ENCODE measurements around the gene FRS2. TPM values are rescaled to one million over a fixed set of nuclear protein-coding genes. Genes with fewer than 3 reads are reported as not detected.
A peak's percentile ranks its signal among the peaks of the same experiment; 100 is the strongest.

FRS2 gene
- polyA plus RNA-seq, 2 donors, result 2.8 to 4.9 TPM

DNA sequence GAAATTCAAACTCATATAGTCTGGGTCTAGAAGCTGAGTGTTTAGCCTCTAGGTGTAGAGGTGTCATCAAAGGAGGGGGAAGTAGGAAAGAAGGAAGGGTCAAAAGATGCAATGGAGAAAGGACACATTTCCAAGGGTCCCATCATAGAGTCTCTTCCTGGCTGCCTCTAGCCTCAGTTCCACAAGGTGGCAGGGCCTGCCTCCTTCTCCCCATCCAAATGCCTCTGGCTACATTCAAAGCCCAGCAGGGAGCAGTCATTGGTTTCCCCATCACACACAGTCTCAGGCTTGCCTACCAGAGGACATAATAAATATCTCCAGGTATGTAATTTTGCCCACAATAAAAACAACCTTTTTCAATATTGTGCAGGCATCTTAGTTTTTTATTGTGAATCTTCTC lies 113.0 kb downstream of the FRS2 start:
- Histone ChIP-seq H3K27ac (ENCODE audit: low read depth in 2 of 2, low read length in 1 of 2) (no peak overlapping the region), H3K27me3 (ENCODE audit: control insufficient read depth in 1 of 2, insufficient read depth in 2 of 2, low read length in 2 of 2) (no peaks in the 10 kb centered on the region), H3K4me3 (ENCODE audit: low read depth in 1 of 2, low read length in 2 of 2) (no peak overlapping the region), H3K36me3 (ENCODE audit: control insufficient read depth in 2 of 2, insufficient read depth in 2 of 2, low read length in 1 of 2) (no peaks in the 10 kb centered on the region), H3K9me3 (ENCODE audit: control insufficient read depth in 2 of 2, insufficient read depth in 1 of 2, low read depth in 1 of 2, low read length in 1 of 2) (no peaks in the 10 kb centered on the region), H3K4me1 (ENCODE audit: control insufficient read depth in 2 of 2, insufficient read depth in 2 of 2, low read length in 1 of 2) (peaks cover 0 to 3% of the 10 kb centered on the region in 2 donors)

DNA sequence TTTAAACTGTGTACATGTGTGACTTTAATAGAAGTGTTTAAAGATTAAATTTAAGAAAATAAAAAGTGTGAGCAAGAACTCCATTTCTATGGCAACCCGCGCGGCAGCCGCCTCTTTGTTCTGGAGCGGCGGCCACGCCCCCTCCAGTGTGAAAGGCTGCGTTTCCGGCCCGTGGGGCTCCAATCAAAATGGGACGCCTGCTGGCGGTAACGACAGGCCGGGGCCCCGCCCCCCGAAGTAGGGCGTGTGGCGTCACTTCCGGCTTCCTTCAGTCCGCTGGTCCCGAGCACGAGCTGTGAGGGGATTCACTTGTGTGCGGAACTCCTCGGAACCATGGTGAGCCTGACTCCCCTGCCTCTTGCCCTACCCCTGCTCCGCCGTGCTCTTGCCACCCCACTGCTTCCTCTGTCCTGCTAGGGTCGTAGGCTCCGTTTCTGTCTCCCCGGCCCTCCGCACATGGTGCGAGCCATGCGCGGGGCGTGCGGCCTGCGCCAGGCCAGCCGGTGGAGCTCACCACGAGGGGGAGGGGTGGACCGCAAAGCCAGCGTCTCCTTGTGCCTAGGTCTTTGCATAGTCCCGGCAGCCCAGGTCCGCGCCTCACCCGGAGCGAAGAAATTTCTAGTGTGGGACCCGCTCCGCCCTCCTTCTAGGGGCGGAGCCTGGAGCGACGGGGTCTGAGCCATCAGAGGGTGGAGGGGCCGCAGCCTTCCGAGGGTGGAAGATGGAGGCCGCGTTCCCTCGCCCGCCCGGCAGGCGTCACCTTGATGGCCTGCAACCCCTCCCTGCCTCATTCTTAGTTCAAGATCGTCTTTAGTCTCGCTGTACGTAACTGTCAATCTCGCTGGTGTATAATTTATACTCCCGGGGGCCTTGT lies 115.2 kb downstream of the FRS2 start, which contains the start of gene CCT2:
CCT2 (plus strand) TSS at position 271 of the 874 bp plus-strand sequence; CDS start at position 334, 63 bp downstream.
- peak within 1 kb of the TSS; percentile 92 to 97 for H3K4me3 ChIP-seq (ENCODE audit: low read depth in 1 of 2, low read length in 2 of 2)
- H3K27ac ChIP-seq (ENCODE audit: low read depth in 2 of 2, low read length in 1 of 2), result peak within 1 kb of the TSS; percentile 71 to 90
- peaks cover 3 to 6% of the 10 kb centered on the region in 2 donors for H3K36me3 ChIP-seq (ENCODE audit: control insufficient read depth in 2 of 2, insufficient read depth in 2 of 2, low read length in 1 of 2)
- no peaks in the 10 kb centered on the region for H3K27me3 ChIP-seq (ENCODE audit: control insufficient read depth in 1 of 2, insufficient read depth in 2 of 2, low read length in 2 of 2)
- H3K4me1 ChIP-seq (ENCODE audit: control insufficient read depth in 2 of 2, insufficient read depth in 2 of 2, low read length in 1 of 2), result peaks cover 0 to 3% of the 10 kb centered on the region in 2 donors
- no peaks in the 10 kb centered on the region for H3K9me3 ChIP-seq (ENCODE audit: control insufficient read depth in 2 of 2, insufficient read depth in 1 of 2, low read depth in 1 of 2, low read length in 1 of 2)
- WGBS, 2 donors, result 1% methylated on average over 57 to 63 of the region's 63 CpGs

DNA sequence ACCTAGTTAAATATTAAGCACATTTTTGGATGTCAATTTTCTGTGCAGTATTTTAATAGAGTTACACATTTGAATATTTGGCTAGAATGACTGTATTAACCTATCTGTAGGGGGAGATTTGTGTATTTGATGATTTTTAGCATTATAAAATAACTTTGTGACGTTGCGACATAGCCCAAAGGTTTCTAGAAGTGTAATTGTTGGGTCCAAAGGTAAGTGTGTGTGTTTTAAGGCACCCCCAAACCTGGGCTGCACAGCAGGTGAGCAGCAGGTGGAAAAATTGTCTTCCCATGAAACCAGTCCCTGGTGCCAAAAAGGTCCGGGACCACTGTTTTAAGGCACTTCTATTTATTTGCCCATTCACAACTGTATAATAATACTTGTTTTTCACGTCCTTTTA lies 118.3 kb downstream of the FRS2 start:
- Histone ChIP-seq H3K4me1 (ENCODE audit: control insufficient read depth in 2 of 2, insufficient read depth in 2 of 2, low read length in 1 of 2) (peaks cover 0 to 3% of the 10 kb centered on the region in 2 donors), H3K36me3 (ENCODE audit: control insufficient read depth in 2 of 2, insufficient read depth in 2 of 2, low read length in 1 of 2) (peaks cover 5 to 10% of the 10 kb centered on the region in 2 donors), H3K27me3 (ENCODE audit: control insufficient read depth in 1 of 2, insufficient read depth in 2 of 2, low read length in 2 of 2) (no peaks in the 10 kb centered on the region), H3K9me3 (ENCODE audit: control insufficient read depth in 2 of 2, insufficient read depth in 1 of 2, low read depth in 1 of 2, low read length in 1 of 2) (no peaks in the 10 kb centered on the region), H3K27ac (ENCODE audit: low read depth in 2 of 2, low read length in 1 of 2) (no peak overlapping the region), H3K4me3 (ENCODE audit: low read depth in 1 of 2, low read length in 2 of 2) (no peak overlapping the region)
- 86 to 93% methylated on average over 4 of the region's 4 CpGs for WGBS, 2 donors

DNA sequence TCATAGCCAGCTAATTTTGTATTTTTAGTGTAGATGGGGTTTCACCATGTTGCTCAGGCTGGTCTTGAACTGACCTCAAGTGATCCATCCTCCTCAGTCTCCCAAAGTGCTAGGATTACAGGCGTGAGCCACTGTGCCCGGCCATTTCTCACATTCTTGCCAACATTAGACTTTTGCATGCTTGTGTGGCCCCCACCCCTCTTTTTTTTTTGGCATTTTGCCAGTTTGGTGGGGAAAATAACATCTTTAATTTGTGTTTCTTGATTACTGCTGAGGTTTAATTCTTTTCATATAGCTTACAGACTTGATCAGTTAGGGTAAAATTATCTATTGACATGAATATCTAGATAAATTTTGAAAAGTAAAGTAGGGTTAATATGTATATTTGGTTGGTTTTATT lies 118.9 kb downstream of the FRS2 start:
- Histone ChIP-seq H3K36me3 (ENCODE audit: control insufficient read depth in 2 of 2, insufficient read depth in 2 of 2, low read length in 1 of 2) (peaks cover 5 to 13% of the 10 kb centered on the region in 2 donors), H3K9me3 (ENCODE audit: control insufficient read depth in 2 of 2, insufficient read depth in 1 of 2, low read depth in 1 of 2, low read length in 1 of 2) (no peaks in the 10 kb centered on the region), H3K4me1 (ENCODE audit: control insufficient read depth in 2 of 2, insufficient read depth in 2 of 2, low read length in 1 of 2) (peaks cover 0 to 3% of the 10 kb centered on the region in 2 donors), H3K27ac (ENCODE audit: low read depth in 2 of 2, low read length in 1 of 2) (no peak overlapping the region), H3K27me3 (ENCODE audit: control insufficient read depth in 1 of 2, insufficient read depth in 2 of 2, low read length in 2 of 2) (no peaks in the 10 kb centered on the region), H3K4me3 (ENCODE audit: low read depth in 1 of 2, low read length in 2 of 2) (no peak overlapping the region)
- WGBS, 2 donors, result 86 to 87% methylated on average over 2 of the region's 2 CpGs

DNA sequence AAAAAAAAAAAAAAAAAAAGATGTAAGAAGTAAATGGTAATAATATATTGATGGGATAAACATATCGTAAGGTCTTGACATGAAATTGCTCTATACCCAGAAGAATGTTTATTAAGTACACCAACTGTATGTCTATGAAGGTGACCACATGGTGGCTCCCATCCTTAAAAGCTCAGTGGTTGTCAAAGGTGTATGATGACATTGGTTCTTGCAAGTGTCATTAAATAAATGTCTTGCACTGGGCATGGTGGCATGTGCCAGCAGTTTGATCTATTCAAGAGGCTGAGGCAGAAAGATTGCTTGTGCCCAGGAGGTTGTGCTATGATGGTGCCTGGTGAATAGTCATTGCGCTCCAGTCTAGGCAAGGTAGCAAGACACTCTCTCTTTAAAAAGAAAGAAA lies 125.5 kb downstream of the FRS2 start:
- H3K9me3 ChIP-seq (ENCODE audit: control insufficient read depth in 2 of 2, insufficient read depth in 1 of 2, low read depth in 1 of 2, low read length in 1 of 2), result no peaks in the 10 kb centered on the region
- no peak overlapping the region for H3K4me3 ChIP-seq (ENCODE audit: low read depth in 1 of 2, low read length in 2 of 2)
- H3K27ac ChIP-seq (ENCODE audit: low read depth in 2 of 2, low read length in 1 of 2), result no peak overlapping the region
- no peaks in the 10 kb centered on the region for H3K4me1 ChIP-seq (ENCODE audit: control insufficient read depth in 2 of 2, insufficient read depth in 2 of 2, low read length in 1 of 2)
- peaks cover 11 to 13% of the 10 kb centered on the region in 2 donors for H3K36me3 ChIP-seq (ENCODE audit: control insufficient read depth in 2 of 2, insufficient read depth in 2 of 2, low read length in 1 of 2)
- H3K27me3 ChIP-seq (ENCODE audit: control insufficient read depth in 1 of 2, insufficient read depth in 2 of 2, low read length in 2 of 2), result no peaks in the 10 kb centered on the region
- 100% methylated on average over 2 of the region's 2 CpGs for WGBS, 2 donors

DNA sequence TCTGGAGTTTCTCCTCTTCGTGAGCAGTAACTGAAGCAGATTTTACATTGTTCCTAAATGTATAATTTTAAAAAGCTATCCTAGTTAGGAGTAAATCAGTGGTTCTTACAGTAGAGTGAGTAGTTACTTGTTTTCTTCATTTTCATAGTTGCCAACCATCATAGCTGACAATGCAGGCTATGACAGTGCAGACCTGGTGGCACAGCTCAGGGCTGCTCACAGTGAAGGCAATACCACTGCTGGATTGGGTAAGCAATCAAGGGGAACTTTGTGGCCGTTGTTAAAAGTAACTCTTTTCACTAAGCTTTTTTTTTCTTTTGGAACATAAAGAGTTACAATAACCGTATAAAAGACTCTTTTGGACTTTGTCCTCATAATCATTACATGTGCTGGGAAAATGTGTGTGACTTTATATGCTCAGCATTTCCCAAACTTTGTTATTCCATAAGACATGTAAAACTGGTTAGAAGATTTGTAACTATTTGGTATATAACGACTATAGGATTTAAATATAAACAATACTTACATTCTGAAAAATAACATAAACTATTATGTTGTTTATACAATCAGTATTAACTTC lies 128.1 kb downstream of the FRS2 start:
- Histone ChIP-seq H3K4me3 (ENCODE audit: low read depth in 1 of 2, low read length in 2 of 2) (no peak overlapping the region), H3K27me3 (ENCODE audit: control insufficient read depth in 1 of 2, insufficient read depth in 2 of 2, low read length in 2 of 2) (no peaks in the 10 kb centered on the region), H3K9me3 (ENCODE audit: control insufficient read depth in 2 of 2, insufficient read depth in 1 of 2, low read depth in 1 of 2, low read length in 1 of 2) (no peaks in the 10 kb centered on the region), H3K36me3 (ENCODE audit: control insufficient read depth in 2 of 2, insufficient read depth in 2 of 2, low read length in 1 of 2) (peaks cover 12 to 13% of the 10 kb centered on the region in 2 donors), H3K27ac (ENCODE audit: low read depth in 2 of 2, low read length in 1 of 2) (no peak overlapping the region), H3K4me1 (ENCODE audit: control insufficient read depth in 2 of 2, insufficient read depth in 2 of 2, low read length in 1 of 2) (no peaks in the 10 kb centered on the region)
- 45 to 53% methylated on average over 4 of the region's 4 CpGs for WGBS, 2 donors

DNA sequence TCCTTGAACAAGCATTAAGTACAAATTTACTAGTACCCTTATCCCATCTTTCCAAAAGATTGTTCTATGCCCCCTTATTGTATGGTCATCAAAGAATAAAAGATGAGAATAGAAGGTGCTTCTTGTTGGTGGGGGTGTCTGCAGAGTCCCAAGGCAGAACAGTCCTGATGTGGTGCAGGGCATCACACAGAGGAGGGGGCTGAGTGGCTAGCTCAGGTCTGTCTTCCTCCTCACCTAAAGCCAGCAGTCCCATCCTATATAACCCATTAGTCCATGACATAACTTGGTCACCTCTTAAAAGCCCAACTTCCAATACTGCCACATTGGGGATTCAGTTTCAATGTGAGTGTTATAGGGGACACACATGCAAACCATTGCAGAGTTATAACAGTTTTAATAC lies 130.6 kb downstream of the FRS2 start:
- H3K4me3 ChIP-seq (ENCODE audit: low read depth in 1 of 2, low read length in 2 of 2), result no peak overlapping the region
- H3K9me3 ChIP-seq (ENCODE audit: control insufficient read depth in 2 of 2, insufficient read depth in 1 of 2, low read depth in 1 of 2, low read length in 1 of 2), result no peaks in the 10 kb centered on the region
- peaks cover 8 to 15% of the 10 kb centered on the region in 2 donors for H3K36me3 ChIP-seq (ENCODE audit: control insufficient read depth in 2 of 2, insufficient read depth in 2 of 2, low read length in 1 of 2)
- H3K4me1 ChIP-seq (ENCODE audit: control insufficient read depth in 2 of 2, insufficient read depth in 2 of 2, low read length in 1 of 2), result no peaks in the 10 kb centered on the region
- H3K27ac ChIP-seq (ENCODE audit: low read depth in 2 of 2, low read length in 1 of 2), result no peak overlapping the region
- no peaks in the 10 kb centered on the region for H3K27me3 ChIP-seq (ENCODE audit: control insufficient read depth in 1 of 2, insufficient read depth in 2 of 2, low read length in 2 of 2)

DNA sequence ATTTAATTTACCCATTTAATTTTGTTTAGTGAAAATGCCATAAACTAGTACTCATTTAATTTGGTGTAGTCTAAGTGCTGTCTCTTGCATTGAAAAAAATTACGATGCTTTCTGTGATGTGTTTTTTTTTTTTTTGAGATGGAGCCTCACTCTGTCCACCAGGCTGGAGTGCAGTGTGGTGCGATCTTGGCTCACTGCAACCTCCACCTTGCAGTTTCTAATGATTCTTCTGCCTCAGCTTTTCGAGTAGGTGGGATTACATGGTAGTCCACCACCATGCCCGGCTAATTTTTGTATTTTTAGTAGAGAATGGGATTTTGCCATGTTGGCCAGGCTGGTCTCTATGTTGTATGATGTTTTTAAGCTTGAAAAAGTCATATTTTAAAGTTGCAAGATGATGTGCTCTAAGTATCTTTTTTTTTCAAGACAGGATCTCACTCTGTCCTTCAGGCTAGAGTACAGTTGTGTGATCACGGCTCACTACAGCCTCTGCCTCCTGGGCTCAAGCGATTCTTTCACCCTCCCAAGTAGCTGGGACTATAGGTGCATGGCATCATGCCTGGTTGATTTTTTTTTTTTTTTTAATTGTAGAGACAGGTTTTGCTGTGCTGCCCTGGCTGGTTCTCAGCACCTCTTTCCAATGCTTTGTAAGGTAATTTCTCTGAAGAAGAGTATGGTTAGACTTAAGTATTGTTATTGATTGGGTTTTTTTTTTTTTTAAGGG lies 131.9 kb downstream of the FRS2 start:
- WGBS, 2 donors, result 88 to 91% methylated on average over 6 of the region's 6 CpGs
- no peak overlapping the region for H3K27ac ChIP-seq (ENCODE audit: low read depth in 2 of 2, low read length in 1 of 2)
- no peak overlapping the region for H3K4me3 ChIP-seq (ENCODE audit: low read depth in 1 of 2, low read length in 2 of 2)
- no peaks in the 10 kb centered on the region for H3K27me3 ChIP-seq (ENCODE audit: control insufficient read depth in 1 of 2, insufficient read depth in 2 of 2, low read length in 2 of 2)
- H3K9me3 ChIP-seq (ENCODE audit: control insufficient read depth in 2 of 2, insufficient read depth in 1 of 2, low read depth in 1 of 2, low read length in 1 of 2), result no peaks in the 10 kb centered on the region
- H3K36me3 ChIP-seq (ENCODE audit: control insufficient read depth in 2 of 2, insufficient read depth in 2 of 2, low read length in 1 of 2), result peaks cover 8 to 15% of the 10 kb centered on the region in 2 donors
- H3K4me1 ChIP-seq (ENCODE audit: control insufficient read depth in 2 of 2, insufficient read depth in 2 of 2, low read length in 1 of 2), result no peaks in the 10 kb centered on the region

DNA sequence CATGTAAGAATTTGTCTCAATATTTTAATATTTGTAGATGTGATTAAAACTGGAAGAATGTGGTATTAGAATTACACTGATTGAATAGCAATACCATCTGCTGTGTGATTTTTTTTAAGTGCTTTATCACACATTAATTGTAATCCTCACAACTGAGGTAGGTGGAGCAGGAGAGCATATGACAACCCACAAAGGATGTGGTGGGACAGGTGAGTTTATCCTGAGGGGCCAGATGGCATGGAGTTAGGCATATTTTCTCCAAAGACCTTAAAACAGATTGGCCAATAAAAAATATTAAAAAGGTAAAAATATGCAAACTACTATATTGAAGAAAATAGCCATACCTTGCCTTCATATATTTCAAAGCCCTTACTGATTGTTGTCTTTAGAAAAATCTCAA lies 132.8 kb downstream of the FRS2 start:
- no peaks in the 10 kb centered on the region for H3K27me3 ChIP-seq (ENCODE audit: control insufficient read depth in 1 of 2, insufficient read depth in 2 of 2, low read length in 2 of 2)
- H3K27ac ChIP-seq (ENCODE audit: low read depth in 2 of 2, low read length in 1 of 2), result no peak overlapping the region
- no peak overlapping the region for H3K4me3 ChIP-seq (ENCODE audit: low read depth in 1 of 2, low read length in 2 of 2)
- H3K9me3 ChIP-seq (ENCODE audit: control insufficient read depth in 2 of 2, insufficient read depth in 1 of 2, low read depth in 1 of 2, low read length in 1 of 2), result no peaks in the 10 kb centered on the region
- H3K4me1 ChIP-seq (ENCODE audit: control insufficient read depth in 2 of 2, insufficient read depth in 2 of 2, low read length in 1 of 2), result no peaks in the 10 kb centered on the region
- peaks cover 8 to 12% of the 10 kb centered on the region in 2 donors for H3K36me3 ChIP-seq (ENCODE audit: control insufficient read depth in 2 of 2, insufficient read depth in 2 of 2, low read length in 1 of 2)
